Endodermal cell (in vitro differentiated cells): Measurements from ENCODE around the gene PCA3. TPM values are rescaled to one million over a fixed set of nuclear protein-coding genes. Genes with fewer than 3 reads are reported as not detected.

Source experiments
- DNase-seq: peaks from one replicate; pipeline ENCODE4 v3.0.0-alpha.2; 2017
- H3K27ac ChIP-seq: 2 replicates; pipeline ENCODE4 v1.5.1; 2013; ENCODE audit warnings: mild to moderate bottlenecking, low read depth, low read length, moderate library complexity
- H3K27me3 ChIP-seq: 2 replicates; pipeline ENCODE4 v1.6.1; 2013; ENCODE audit warnings: mild to moderate bottlenecking, low read length, moderate library complexity; ENCODE audit not compliant: insufficient read depth, control insufficient read depth, poor library complexity, severe bottlenecking
- H3K36me3 ChIP-seq: 2 replicates; pipeline ENCODE4 v1.7.0; 2013; ENCODE audit warnings: mild to moderate bottlenecking, low read length, moderate library complexity; ENCODE audit not compliant: control insufficient read depth, insufficient read depth
- H3K4me1 ChIP-seq: one replicate; pipeline ENCODE4 v1.7.0; 2013; ENCODE audit warnings: low read length; ENCODE audit not compliant: control insufficient read depth, insufficient read depth
- H3K4me3 ChIP-seq: 2 replicates; pipeline ENCODE4 v1.5.1; 2013; ENCODE audit warnings: mild to moderate bottlenecking, low read length, moderate library complexity
- H3K9ac ChIP-seq: 2 replicates; pipeline ENCODE4 v1.6.1; 2013; ENCODE audit warnings: mild to moderate bottlenecking, low read length, moderate library complexity; ENCODE audit not compliant: poor library complexity, severe bottlenecking; ENCODE audit errors: extremely low read depth
- H3K9me3 ChIP-seq: 2 replicates; pipeline ENCODE4 v1.6.1; 2013; ENCODE audit warnings: mild to moderate bottlenecking, low read length, moderate library complexity; ENCODE audit not compliant: control insufficient read depth
- H3K27ac Mint-ChIP-seq: 2 replicates; pipeline ENCODE4 v1.8.0; 2020; ENCODE audit warnings: mixed read lengths
- H3K27me3 Mint-ChIP-seq: 2 replicates; pipeline ENCODE4 v1.8.0; 2021; ENCODE audit warnings: mild to moderate bottlenecking, mixed read lengths; ENCODE audit not compliant: insufficient read depth
- H3K36me3 Mint-ChIP-seq: 2 replicates; pipeline ENCODE4 v1.8.0; 2020; ENCODE audit warnings: low read depth, mixed read lengths
- H3K4me1 Mint-ChIP-seq: 2 replicates; pipeline ENCODE4 v1.8.0; 2020; ENCODE audit warnings: mixed read lengths
- H3K4me3 Mint-ChIP-seq: 2 replicates; pipeline ENCODE4 v1.8.0; 2020; ENCODE audit warnings: mild to moderate bottlenecking, moderate library complexity, mixed read lengths
- H3K9me3 Mint-ChIP-seq: 2 replicates; pipeline ENCODE4 v1.8.0; 2020; ENCODE audit warnings: mild to moderate bottlenecking, mixed read lengths
- whole genome bisulfite sequencing, 2 experiments: methylation state at CpG; one replicate each; pipeline versions ENCODE4 v1.1.5 to v1.1.7; 2013; ENCODE audit warnings: missing lambda C conversion rate in 2 of 2, mixed read lengths in 1 of 2; ENCODE audit not compliant: insufficient coverage in 1 of 2, insufficient read length in 1 of 2; 5-methylcytosine and 5-hydroxymethylcytosine counted together
- total RNA-seq, 2 donors: library from RNA; stranded (reverse); fragmentation: NEBNext Ultra II Directional in 1 of 2; extraction: Animal tissue kit (Norgen Biotek cat#: 25700) in 1 of 2; gene quantifications; 2 replicates in 1 of 2; 3 replicates in 1 of 2; pipeline ENCODE4 v1.2.1, GENCODE V29; 2021
- TF ChIP-seq, protein P1 (sequence below): fragments of 200-600 bp; sonication (generic); conservative IDR thresholded peaks from 2 replicates; pipeline ENCODE4 v1.5.0; 2021; ENCODE audit warnings: antibody characterized with exemption, mild to moderate bottlenecking

PCA3 gene
- total RNA-seq, 2 donors from 2014 or later = not detected

DNA sequence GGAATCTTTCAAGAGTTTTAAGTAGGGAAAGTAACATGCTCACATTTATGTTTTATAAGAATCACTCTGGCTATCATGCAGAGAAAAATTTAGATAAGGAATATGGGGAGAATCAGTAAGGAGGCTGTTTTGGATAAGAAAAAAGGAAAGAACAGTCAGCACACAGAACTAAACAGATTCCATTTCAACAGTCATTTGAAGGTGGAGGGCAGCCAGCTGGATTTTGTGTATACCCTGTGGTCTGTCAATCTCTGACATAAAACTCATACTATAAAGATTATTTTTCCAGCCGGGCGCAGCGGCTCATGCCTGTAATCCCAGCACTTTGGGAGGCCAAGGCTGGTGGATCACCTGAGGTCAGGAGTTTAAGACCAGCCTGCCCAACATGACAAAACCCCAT is 64.2 kb downstream of the PCA3 start:
- Histone ChIP-seq H3K36me3 (no peaks in the 10 kb centered on the region), H3K27ac (no peak overlapping the region), H3K9ac (no peak overlapping the region), H3K9me3 (peaks cover 4% of the 10 kb centered on the region), H3K4me3 (no peak overlapping the region), H3K4me1 (peaks cover 7% of the 10 kb centered on the region), H3K27me3 (no peaks in the 10 kb centered on the region)
- 67% methylated on average over 3 of the region's 3 CpGs; no CpG with 5 or more reads in 1 of the 2 experiments for WGBS, 2 experiments
- Mint-ChIP-seq H3K36me3 (peaks cover 3% of the 10 kb centered on the region), H3K4me3 (no peak overlapping the region), H3K27ac (no peak overlapping the region), H3K27me3 (peaks cover 26% of the 10 kb centered on the region), H3K4me1 (peaks cover 38% of the 10 kb centered on the region), H3K9me3 (peaks cover 12% of the 10 kb centered on the region)
- DNase-seq = no peak
- TF ChIP-seq, protein P1, sequence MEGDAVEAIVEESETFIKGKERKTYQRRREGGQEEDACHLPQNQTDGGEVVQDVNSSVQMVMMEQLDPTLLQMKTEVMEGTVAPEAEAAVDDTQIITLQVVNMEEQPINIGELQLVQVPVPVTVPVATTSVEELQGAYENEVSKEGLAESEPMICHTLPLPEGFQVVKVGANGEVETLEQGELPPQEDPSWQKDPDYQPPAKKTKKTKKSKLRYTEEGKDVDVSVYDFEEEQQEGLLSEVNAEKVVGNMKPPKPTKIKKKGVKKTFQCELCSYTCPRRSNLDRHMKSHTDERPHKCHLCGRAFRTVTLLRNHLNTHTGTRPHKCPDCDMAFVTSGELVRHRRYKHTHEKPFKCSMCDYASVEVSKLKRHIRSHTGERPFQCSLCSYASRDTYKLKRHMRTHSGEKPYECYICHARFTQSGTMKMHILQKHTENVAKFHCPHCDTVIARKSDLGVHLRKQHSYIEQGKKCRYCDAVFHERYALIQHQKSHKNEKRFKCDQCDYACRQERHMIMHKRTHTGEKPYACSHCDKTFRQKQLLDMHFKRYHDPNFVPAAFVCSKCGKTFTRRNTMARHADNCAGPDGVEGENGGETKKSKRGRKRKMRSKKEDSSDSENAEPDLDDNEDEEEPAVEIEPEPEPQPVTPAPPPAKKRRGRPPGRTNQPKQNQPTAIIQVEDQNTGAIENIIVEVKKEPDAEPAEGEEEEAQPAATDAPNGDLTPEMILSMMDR = no peak

DNA sequence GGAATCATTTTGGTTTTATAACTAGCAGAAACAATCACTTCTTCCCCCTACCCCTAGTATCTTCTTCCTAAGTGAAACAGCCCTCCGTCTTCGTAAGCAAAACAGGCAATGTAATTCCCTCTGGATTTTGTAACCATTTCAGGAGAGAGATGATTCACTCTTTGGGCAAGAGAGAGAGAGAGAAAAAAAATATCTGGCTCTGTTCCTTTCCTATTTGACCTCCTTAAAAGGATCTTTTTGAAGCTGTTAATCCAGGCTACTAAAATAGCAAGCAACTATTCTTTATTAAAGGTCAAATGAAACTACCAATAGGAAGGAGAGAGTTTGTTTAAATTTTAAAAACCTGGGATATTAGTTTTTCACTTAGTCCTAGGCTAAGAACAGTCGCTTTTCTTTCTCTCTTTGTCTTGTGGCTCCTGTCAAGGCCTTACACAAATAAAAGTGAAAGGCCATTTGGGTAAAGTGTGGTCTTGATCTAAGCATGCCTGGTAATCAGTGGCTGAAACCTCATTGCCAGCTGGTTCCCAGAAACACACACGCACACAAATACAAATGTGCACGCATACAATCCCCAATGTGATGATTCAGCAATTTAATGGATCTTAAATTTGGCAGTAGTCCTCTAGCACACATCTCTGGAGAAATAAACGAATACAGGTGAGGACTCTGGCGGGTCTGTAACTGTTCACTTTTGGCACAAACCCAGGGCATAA is 71.5 kb downstream of the PCA3 start:
- no peak overlapping the region for H3K27ac ChIP-seq
- TF ChIP-seq, protein P1 = no peak
- H3K27me3 ChIP-seq = no peaks in the 10 kb centered on the region
- H3K36me3 ChIP-seq = no peaks in the 10 kb centered on the region
- WGBS, 2 experiments = 73 to 93% methylated on average over 4 to 7 of the region's 7 CpGs
- H3K9me3 ChIP-seq = no peaks in the 10 kb centered on the region
- no peak overlapping the region for H3K9ac ChIP-seq
- Mint-ChIP-seq H3K27ac (no peak overlapping the region), H3K27me3 (no peaks in the 10 kb centered on the region), H3K9me3 (peaks cover 3% of the 10 kb centered on the region), H3K4me1 (no peaks in the 10 kb centered on the region), H3K4me3 (no peak overlapping the region), H3K36me3 (no peaks in the 10 kb centered on the region)
- H3K4me1 ChIP-seq = no peaks in the 10 kb centered on the region
- DNase-seq = no peak
- no peak overlapping the region for H3K4me3 ChIP-seq

Other genes with a start within 250 kb of the PCA3 start
- gene PRUNE2, start 141.7 kb downstream of the PCA3 start, total RNA-seq = 1 to 10 TPM; 4.1 to 6.8 TPM